Thyroid gland (tissue), 4 donors: ENCODE data around the gene PLAC1.

Experiments
- CTCF ChIP-seq, 6 experiments: fragments of 200-600 bp in 3 of 6; fragments of 450-650 bp in 3 of 6; sonication (generic) in 3 of 6; IDR thresholded peaks; one replicate each; pipeline ENCODE4 v1.5.1; 2016 to 2019; ENCODE audit warnings: antibody characterized with exemption in 6 of 6, mild to moderate bottlenecking in 2 of 6, inconsistent platforms in 1 of 6, moderate library complexity in 1 of 6
- POLR2A ChIP-seq, 2 donors: fragments of 450-650 bp; IDR thresholded peaks; one replicate each; pipeline ENCODE4 v1.6.1; 2017; ENCODE audit warnings: antibody characterized with exemption in 2 of 2, mild to moderate bottlenecking in 2 of 2, moderate library complexity in 1 of 2

- TF ChIP-seq CTCF (IDR thresholded peaks at IDR 0.05) (no peak), POLR2A (IDR thresholded peaks at IDR 0.05) (no peak)
Observed at GRCh38 chrX:134608153-134608552, 50.1 kb downstream of the PLAC1 start.
